Forelimb muscle (tissue), 1 donor: ENCODE data around the gene CFAP54. TPM values are rescaled to one million over a fixed set of nuclear protein-coding genes. Genes with fewer than 3 reads are reported as not detected.
"Not testable (repeated sequence)": the region's sequence is repeated elsewhere in the genome, so short reads cannot be mapped to it uniquely, and the experiment has no call there.

Experiments
- DNase-seq: peaks from one replicate; pipeline ENCODE4 v3.0.0-alpha.2; 2013; ENCODE audit warnings: low read depth
- polyA plus RNA-seq: library from polyadenylated mRNA; unstranded; fragments of 120-200 nt; gene quantifications from one replicate; pipeline ENCODE4 v1.2.1, GENCODE V29; 2013; ENCODE audit not compliant: insufficient read length

CFAP54 gene
- polyA plus RNA-seq, 1 donor, result 0.18 TPM

DNA sequence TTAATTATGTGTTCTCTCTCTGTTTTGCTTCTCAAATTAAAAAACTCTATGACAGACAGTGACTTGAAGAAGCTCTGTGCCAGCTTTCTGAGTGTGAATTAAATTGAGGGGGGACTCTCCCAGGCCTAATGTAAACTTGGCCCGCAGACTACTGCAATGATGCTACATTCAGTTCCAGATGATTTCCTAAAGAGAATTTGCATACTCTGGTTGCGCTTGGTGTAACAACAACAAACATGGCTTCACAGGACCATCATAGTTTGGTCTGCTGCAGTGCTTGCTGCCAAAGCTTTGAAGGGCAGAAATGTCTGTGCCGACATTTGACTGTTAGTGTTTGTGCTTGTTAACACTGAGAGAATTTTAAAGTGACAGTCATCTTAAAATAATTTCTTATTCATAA, 25.0 kb downstream of the CFAP54 start:
- no peak for DNase-seq

DNA sequence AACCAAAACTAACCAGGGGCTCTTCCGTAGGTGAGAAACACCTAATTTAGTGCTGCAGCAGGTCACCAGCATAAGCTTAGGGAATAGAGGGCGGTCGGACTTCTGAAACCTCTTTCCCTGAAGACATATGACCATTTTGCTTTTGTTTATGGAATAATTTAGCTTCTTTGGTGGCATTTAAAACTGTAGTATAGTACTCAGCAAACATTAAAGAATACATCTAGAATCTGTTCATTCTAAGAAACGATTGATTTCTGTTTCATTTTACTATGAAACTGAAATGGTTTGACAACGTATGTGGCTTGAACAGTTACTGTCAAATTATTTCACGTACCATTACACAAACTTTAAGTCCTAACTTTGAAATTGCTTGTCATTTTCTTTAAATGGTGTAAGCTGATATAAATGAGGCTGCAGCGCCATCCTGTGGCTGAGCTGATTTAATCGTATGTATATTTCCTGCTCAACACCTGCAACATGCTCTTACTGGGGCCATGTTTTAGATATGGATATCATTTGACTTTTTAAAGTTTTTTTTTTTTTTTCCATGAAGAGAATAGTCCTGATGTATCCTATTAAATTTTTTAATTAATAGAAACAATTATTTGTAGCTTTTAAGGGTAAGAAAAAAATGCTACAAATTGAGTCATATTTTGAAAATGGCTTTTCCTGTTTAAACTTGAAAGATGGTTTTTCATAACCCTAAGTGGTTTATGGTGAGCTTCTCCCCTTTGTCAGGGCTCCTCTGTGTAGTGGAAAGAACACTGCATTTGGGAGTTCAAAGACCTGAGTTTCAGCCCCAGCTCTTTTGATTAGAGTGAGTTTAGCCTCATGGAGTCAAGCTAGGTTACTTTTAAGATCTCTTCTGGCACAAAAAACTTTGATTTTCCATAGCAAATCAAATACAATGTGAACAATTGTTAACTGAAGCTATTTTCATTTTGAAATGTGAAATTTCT, 27.4 kb downstream of the CFAP54 start:
- peak; percentile 65 for DNase-seq

- no peak for DNase-seq
These were observed 31.4 kb downstream of the CFAP54 start for GRCh38 chr12:96520767-96521166.

- no peak for DNase-seq
These were observed 32.7 kb downstream of the CFAP54 start for GRCh38 chr12:96521895-96522682.

DNA sequence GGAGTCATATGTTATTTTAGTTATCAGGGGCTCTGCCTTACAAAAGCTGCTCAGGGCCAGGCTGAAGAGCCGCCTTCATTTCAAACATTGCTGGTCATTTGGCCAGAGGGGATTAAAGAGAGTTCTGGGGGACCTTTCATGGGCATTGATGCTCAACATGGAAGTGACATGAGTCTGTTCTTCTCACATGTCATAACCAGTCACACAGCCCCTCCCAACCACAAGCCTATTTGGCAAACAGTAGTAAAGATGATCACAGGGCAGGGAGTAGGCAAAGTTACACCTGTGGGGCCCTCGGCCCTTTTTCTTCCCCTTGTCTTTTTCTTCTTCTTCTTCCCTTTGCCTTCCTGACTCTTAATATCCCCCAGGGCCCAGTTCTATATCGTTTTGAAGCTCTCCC, 33.3 kb downstream of the CFAP54 start:
- no peak for DNase-seq

- no peak for DNase-seq
These were observed 36.7 kb downstream of the CFAP54 start for GRCh38 chr12:96526110-96526509.

DNA sequence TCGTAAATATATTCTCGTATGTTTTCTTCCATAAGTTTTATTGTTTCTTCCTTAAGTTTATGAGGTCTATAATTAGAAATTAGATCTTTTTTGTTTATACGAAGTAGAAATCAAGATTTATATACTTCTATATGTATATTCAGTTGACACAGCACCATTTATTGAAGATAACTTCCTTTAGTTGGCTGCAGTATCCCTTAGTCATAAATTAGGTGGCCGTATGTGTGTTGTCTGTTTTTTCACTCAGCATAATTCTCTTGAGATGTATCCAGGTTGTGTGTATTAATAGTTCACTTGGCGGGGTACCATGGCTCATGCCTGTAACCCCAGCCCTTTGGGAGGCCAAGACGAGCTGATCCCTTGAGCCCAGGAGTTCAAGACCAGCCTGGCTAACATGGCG, 40.5 kb downstream of the CFAP54 start:
- no peak for DNase-seq

DNA sequence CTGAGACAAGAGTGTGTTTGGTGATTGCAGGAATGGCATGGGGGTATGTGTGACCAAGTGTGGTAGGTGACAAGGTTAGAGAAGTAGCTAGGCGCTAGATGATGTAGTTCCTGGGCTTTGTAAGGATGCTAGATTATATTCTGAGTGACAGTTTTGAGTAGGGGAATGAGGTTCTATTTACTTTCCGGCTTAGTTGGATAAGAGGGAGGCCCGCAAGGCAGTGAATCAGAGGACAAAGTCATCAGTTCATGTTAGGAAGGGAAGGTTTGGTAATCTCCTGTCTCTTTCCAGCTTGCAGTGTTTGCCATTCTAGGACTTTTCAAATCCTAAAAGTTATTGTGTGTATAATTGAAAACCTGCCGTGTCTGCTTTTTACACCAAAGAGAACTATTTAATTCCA, 45.0 kb downstream of the CFAP54 start:
- DNase-seq, result no peak

DNA sequence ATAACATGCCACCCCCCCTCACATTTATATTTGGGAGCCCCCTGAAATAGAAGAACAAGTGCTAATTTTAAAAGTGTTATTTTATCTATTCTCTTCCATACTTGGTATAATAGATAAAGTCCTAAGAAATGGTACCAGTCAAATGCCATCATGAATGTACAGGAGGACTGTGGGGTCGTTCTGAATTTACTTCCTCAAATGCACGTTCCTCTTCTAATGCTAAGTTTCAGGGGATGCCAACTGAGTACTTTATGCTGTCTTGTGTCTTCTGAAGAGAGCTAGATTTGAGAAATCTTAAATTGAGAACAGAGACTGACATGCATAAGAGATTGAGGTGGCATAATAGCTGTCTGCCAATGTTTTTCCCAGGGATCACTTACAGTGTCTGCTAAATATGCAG, 59.0 kb downstream of the CFAP54 start:
- DNase-seq, result no peak

GRCh38 chr12:96549341-96549740, 60.0 kb downstream of the CFAP54 start:
- no peak for DNase-seq

- DNase-seq, result no peak
These were observed 81.2 kb downstream of the CFAP54 start for GRCh38 chr12:96570579-96570978.

- DNase-seq, result no peak
These were observed 81.9 kb downstream of the CFAP54 start for GRCh38 chr12:96571101-96571862.

DNA sequence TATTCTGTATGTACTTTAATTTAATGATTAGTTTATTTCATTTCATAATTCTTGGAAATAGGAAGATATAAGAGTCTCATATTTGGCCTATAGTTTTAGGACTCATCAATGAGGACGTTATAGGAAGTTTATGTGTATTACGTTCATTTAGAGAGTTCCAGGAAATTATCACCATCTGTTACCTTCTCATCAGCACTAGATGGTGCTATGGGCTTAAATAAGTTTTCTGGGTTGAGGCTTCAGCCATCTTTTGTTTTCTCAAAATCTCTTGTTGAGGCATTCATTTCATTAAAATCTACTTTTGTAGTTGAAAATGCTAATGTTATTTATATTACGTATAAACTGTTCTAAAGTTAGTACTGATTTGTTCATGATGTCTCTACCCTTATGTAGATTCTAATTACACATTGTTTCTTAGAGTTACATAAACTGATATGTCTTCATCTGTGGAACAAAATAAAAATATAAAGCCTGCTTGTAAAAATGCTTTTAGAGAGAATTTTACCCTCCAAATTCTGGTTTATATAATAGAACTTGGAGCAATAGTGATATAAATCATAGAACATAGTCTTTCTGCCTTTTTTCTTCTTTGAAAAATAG, 89.2 kb downstream of the CFAP54 start:
- DNase-seq, result peak; percentile 25

DNA sequence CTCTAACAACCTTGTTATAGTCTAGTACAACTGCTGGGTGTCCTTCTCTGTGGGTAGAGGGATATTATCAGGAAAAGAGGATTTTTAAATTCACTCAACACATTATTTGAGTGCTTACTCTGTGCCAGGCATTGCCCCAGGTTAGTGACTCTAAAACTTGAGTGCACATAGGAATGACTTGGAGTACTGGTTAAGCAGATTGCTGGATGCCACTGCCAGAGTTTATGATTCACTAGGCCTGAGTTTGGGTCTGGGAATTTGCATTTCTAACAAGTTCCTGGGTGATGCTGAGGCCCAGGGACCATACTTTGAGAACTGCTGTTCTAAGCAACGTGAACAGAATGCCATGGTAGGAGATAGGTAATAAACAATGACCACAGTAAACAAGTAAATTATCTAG, 96.6 kb downstream of the CFAP54 start:
- no peak for DNase-seq

DNA sequence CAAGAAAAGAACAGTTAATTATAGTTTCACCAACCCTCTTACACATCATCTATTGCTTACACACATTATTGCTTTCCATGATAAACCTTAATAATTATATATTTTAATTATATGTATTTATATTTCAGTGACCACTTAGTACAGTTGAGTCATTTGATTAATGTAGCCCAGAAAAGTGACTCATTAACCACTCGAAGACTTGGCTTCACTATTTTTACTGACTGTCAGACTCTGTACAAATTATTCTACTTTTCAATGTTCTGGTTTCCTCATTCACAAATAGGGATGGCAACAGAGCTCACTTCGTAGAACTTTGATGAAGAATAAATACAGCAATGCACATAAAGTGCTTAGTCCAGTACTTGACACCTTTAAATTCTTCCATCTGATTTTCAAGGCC, 98.3 kb downstream of the CFAP54 start:
- DNase-seq, result no peak

DNA sequence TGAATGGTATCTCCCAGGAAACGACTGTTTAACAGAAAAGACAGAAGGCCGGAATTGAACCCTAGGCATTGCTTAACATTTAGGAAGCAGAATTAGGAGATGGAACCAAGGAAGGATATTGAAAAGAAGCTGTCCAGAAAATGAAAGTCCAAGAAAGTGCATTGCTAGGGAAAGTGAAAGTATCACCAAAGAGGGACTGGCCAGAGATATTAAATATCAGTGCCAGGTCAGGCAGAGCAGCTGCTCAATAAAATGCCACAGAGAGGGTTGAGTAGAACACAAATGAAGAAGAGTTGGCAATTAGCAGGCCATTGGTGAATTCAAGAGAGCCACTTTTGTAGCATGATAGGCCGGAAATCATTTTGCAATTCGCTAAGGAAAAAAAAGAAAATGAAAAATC, 101.6 kb downstream of the CFAP54 start:
- no peak for DNase-seq

GRCh38 chr12:96604374-96604773, 115.0 kb downstream of the CFAP54 start:
- not testable (repeated sequence) for DNase-seq

GRCh38 chr12:96605684-96606083, 116.3 kb downstream of the CFAP54 start:
- DNase-seq, result no peak

- no peak for DNase-seq
These were observed 116.8 kb downstream of the CFAP54 start for GRCh38 chr12:96606134-96606533.

- DNase-seq, result no peak
These were observed 117.3 kb downstream of the CFAP54 start for GRCh38 chr12:96606644-96607043.

- no peak for DNase-seq
These were observed 127.8 kb downstream of the CFAP54 start for GRCh38 chr12:96617178-96617577.

DNA sequence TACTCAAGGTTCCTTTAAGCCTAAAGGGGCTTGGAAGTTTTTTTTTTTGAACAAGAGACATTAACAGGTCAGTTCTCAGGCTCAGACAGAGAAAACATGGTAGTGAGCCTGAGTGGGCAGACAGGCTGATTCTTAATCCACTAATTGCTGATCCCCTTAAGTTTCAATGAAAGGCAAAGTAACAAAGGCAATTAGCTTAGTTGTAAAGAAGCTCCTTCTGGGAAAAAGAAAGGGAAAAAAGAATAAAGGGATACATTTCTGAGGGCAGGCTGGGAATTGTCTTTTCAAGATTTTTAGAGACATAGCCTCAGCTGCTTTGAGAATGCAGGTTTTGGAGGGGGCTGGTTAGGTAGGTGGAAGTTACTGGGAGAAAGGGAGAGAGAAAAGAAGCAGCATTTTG, 133.8 kb downstream of the CFAP54 start:
- DNase-seq, result no peak
